Keratinocyte (primary cell): ENCODE measurements around the gene TMEM247. TPM values are rescaled to one million over a fixed set of nuclear protein-coding genes. Genes with fewer than 3 reads are reported as not detected.

Source experiments
- DNase-seq: peaks from one replicate; pipeline ENCODE4 v3.0.0-alpha.2; 2011; ENCODE audit warnings: low read depth, missing footprints, low spot score
- FAIRE-seq: peaks from 2 replicates; lab custom pipeline; 2011; peaks lifted over from hg19 to GRCh38; lab: Jason Lieb, UNC
- H2AFZ ChIP-seq: 2 replicates; pipeline ENCODE4 v1.6.0; 2012; ENCODE audit warnings: low read length, control low read depth, inconsistent platforms; ENCODE audit not compliant: control insufficient read depth
- H3K27ac ChIP-seq: 2 replicates; pipeline ENCODE4 v1.5.1; 2011; ENCODE audit warnings: low read length; ENCODE audit not compliant: control insufficient read depth, insufficient read depth
- H3K27me3 ChIP-seq: 3 replicates; pipeline ENCODE4 v1.6.0; 2011; ENCODE audit warnings: low read length; ENCODE audit not compliant: control insufficient read depth, insufficient read depth; ENCODE audit errors: extremely low read depth
- H3K36me3 ChIP-seq, 2 experiments: 2 replicates in 1 of 2; 3 replicates in 1 of 2; pipeline ENCODE4 v1.5.1; 2011; ENCODE audit warnings: low read length in 2 of 2, mild to moderate bottlenecking in 1 of 2; ENCODE audit not compliant: control insufficient read depth in 2 of 2, insufficient read depth in 2 of 2; ENCODE audit errors: extremely low read depth in 1 of 2
- H3K4me1 ChIP-seq: 3 replicates; pipeline ENCODE4 v1.5.1; 2011; ENCODE audit warnings: low read length; ENCODE audit not compliant: control insufficient read depth, insufficient read depth; ENCODE audit errors: extremely low read depth
- H3K4me2 ChIP-seq: 3 replicates; pipeline ENCODE4 v1.6.0; 2011; ENCODE audit warnings: low read depth, low read length; ENCODE audit not compliant: control insufficient read depth, insufficient read depth; ENCODE audit errors: extremely low read depth
- H3K4me3 ChIP-seq, 3 experiments: fragments of 200-600 bp in 1 of 3; sonication (generic) in 1 of 3; 2 replicates in 2 of 3; 3 replicates in 1 of 3; pipeline ENCODE4 v1.5.1; 2011 to 2016; ENCODE audit warnings: low read length in 3 of 3, mild to moderate bottlenecking in 3 of 3, control low read depth in 2 of 3, inconsistent platforms in 1 of 3, low read depth in 1 of 3, mixed read lengths in 1 of 3, mixed run types in 1 of 3, moderate library complexity in 1 of 3; ENCODE audit not compliant: control insufficient read depth in 2 of 3, insufficient read depth in 2 of 3; ENCODE audit errors: extremely low read depth in 1 of 3
- H3K79me2 ChIP-seq: 2 replicates; pipeline ENCODE4 v1.6.0; 2012; ENCODE audit warnings: low read length; ENCODE audit not compliant: control insufficient read depth, insufficient read depth
- H3K9ac ChIP-seq: 3 replicates; pipeline ENCODE4 v1.6.0; 2011; ENCODE audit warnings: low read length; ENCODE audit not compliant: control insufficient read depth, insufficient read depth; ENCODE audit errors: extremely low read depth
- H3K9me1 ChIP-seq: 3 replicates; pipeline ENCODE4 v1.6.0; 2011; ENCODE audit warnings: low read length; ENCODE audit not compliant: control insufficient read depth, insufficient read depth; ENCODE audit errors: extremely low read depth
- H3K9me3 ChIP-seq: 2 replicates; pipeline ENCODE4 v1.5.1; 2012; ENCODE audit warnings: low read depth, low read length; ENCODE audit not compliant: control insufficient read depth
- H4K20me1 ChIP-seq: 3 replicates; pipeline ENCODE4 v1.6.0; 2011; ENCODE audit warnings: low read length; ENCODE audit not compliant: control insufficient read depth, insufficient read depth; ENCODE audit errors: extremely low read depth
- EZH2 ChIP-seq: IDR thresholded peaks from one replicate; pipeline ENCODE4 v1.6.1; 2012; ENCODE audit warnings: inconsistent platforms, mild to moderate bottlenecking, low read length, moderate library complexity
- dilution Hi-C: fragments of 300-500 bp; cut with MboI; formaldehyde crosslinking; loops from one replicate; pipeline ENCODE4 v1.7.0; 2020; ENCODE audit warnings: low sequenced_read_pairs; ENCODE audit not compliant: extremely low pct_ligation_motif_present
- polyA plus RNA-seq, 5 experiments: library from polyadenylated mRNA; depleted of rRNA in 3 of 5; stranded (reverse) in 3 of 5; stranded (forward) in 1 of 5; unstranded in 1 of 5; fragments of >200 nt; gene quantifications; 1 replicate in 1 of 5; 2 replicates in 3 of 5; 3 replicates in 1 of 5; pipeline versions ENCODE4 v1.2.1 to v1.2.3, GENCODE V29; 2011 to 2012; ENCODE audit warnings: missing spikeins in 2 of 5, low read depth in 1 of 5, low replicate concordance in 1 of 5
- TF ChIP-seq, protein P1 (sequence below), 3 experiments: IDR thresholded peaks in 1 of 3; conservative IDR thresholded peaks in 1 of 3; optimal IDR thresholded peaks in 1 of 3; 2 replicates in 2 of 3; 3 replicates in 1 of 3; pipeline versions ENCODE3 to v1.5.1; 2011; ENCODE audit warnings: low read length in 3 of 3, mild to moderate bottlenecking in 3 of 3, moderate library complexity in 2 of 3, control low read depth in 1 of 3, inconsistent platforms in 1 of 3; ENCODE audit not compliant: insufficient read depth in 2 of 3; ENCODE audit errors: extremely low read depth in 1 of 3

The TMEM247 gene
- polyA plus RNA-seq, 1 donor (not counting 4 experiments of a cell fraction or from before 2014, with no cell fraction given) = not detected

DNA sequence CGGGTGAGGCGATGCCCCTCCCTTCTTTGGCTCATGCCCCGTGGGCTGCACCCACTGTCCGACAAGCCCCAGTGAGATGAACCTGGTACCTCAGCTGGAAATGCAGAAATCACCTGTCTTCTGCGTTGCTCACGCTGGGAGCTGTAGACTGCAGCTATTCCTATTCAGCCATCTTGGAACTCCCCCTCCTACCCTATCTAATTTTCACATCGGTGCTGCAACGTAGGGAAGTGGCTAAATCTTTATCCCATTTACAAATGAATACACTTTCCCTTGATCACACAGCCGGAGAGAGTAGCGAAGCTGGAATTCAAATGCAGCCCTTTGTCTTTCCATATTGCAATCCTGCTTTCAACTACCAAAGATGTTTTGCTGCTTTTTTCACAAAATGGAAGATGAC, 1.4 kb upstream of the TMEM247 start:
- H3K9me1 ChIP-seq = no peaks in the 10 kb centered on the region
- dilution Hi-C loops = no loop called here
- no peaks in the 10 kb centered on the region for H4K20me1 ChIP-seq
- no peak for TF ChIP-seq EZH2
- TF ChIP-seq, protein P1, sequence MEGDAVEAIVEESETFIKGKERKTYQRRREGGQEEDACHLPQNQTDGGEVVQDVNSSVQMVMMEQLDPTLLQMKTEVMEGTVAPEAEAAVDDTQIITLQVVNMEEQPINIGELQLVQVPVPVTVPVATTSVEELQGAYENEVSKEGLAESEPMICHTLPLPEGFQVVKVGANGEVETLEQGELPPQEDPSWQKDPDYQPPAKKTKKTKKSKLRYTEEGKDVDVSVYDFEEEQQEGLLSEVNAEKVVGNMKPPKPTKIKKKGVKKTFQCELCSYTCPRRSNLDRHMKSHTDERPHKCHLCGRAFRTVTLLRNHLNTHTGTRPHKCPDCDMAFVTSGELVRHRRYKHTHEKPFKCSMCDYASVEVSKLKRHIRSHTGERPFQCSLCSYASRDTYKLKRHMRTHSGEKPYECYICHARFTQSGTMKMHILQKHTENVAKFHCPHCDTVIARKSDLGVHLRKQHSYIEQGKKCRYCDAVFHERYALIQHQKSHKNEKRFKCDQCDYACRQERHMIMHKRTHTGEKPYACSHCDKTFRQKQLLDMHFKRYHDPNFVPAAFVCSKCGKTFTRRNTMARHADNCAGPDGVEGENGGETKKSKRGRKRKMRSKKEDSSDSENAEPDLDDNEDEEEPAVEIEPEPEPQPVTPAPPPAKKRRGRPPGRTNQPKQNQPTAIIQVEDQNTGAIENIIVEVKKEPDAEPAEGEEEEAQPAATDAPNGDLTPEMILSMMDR (optimal IDR thresholded peaks at IDR 0.05 in 1 of 3, IDR thresholded peaks at IDR 0.05 in 1 of 3, conservative IDR thresholded peaks at IDR 0.05 in 1 of 3; ENCODE audit: extremely low read depth in 1 of 3, insufficient read depth in 2 of 3, low read length in 3 of 3) = no peak
- H3K4me2 ChIP-seq = no peak overlapping the region
- peaks cover 10% of the 10 kb centered on the region for H3K27me3 ChIP-seq
- H3K79me2 ChIP-seq = no peaks in the 10 kb centered on the region
- H3K36me3 ChIP-seq = no peaks in the 10 kb centered on the region
- no peaks in the 10 kb centered on the region for H3K9me3 ChIP-seq
- no peak overlapping the region for H3K4me3 ChIP-seq
- no peak overlapping the region for H2AFZ ChIP-seq
- no peak overlapping the region for H3K27ac ChIP-seq
- H3K9ac ChIP-seq = no peak overlapping the region
- FAIRE-seq (no peak), DNase-seq (no peak)
- peaks cover 4% of the 10 kb centered on the region for H3K4me1 ChIP-seq

DNA sequence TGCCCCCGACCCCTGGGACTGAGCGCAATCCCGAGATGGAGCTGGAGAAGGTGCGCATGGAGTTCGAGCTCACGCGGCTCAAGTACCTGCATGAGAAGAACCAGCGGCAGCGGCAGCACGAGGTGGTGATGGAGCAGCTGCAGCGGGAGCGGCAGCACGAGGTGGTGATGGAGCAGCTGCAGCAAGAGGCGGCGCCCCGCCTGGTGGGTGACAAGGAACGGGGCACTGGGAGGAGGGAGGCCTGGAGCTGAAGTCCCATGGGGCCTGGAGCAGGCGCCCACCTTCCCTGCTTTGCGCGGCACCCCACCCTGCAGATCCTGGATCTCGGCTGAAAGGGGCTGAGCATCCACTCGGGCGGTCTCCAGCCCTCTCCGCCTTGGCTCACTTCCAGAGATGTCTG, 1.2 kb downstream of the TMEM247 start:
- Histone ChIP-seq H3K9me1 (no peaks in the 10 kb centered on the region), H3K4me2 (no peak overlapping the region), H4K20me1 (no peaks in the 10 kb centered on the region), H3K9ac (no peak overlapping the region), H3K27ac (no peak overlapping the region), H3K9me3 (no peaks in the 10 kb centered on the region), H3K4me3 (no peak overlapping the region), H3K4me1 (peaks cover 4% of the 10 kb centered on the region), H2AFZ (no peak overlapping the region), H3K79me2 (no peaks in the 10 kb centered on the region), H3K36me3 (no peaks in the 10 kb centered on the region), H3K27me3 (peaks cover 19% of the 10 kb centered on the region)
- no peak for TF ChIP-seq EZH2
- TF ChIP-seq, protein P1 (optimal IDR thresholded peaks at IDR 0.05 in 1 of 3, IDR thresholded peaks at IDR 0.05 in 1 of 3, conservative IDR thresholded peaks at IDR 0.05 in 1 of 3; ENCODE audit: extremely low read depth in 1 of 3, insufficient read depth in 2 of 3, low read length in 3 of 3) = no peak
- DNase-seq (no peak), FAIRE-seq (no peak)
- dilution Hi-C loops = no loop called here
